GM23338 (cell line): ENCODE measurements around the gene BCL2L13. TPM values are rescaled to one million over a fixed set of nuclear protein-coding genes. Genes with fewer than 3 reads are reported as not detected.

Experiments
- ATAC-seq: fragments of 200-7000 bp; cut with Tn5 transposase; 3 replicates; pipeline ENCODE4 v1.9.1; 2020
- DNase-seq: peaks from one replicate; pipeline ENCODE4 v3.0.0-alpha.2; 2015; ENCODE audit warnings: low spot score
- H2AFZ ChIP-seq: fragments of 200-600 bp; sonication (generic); 2 replicates; pipeline ENCODE4 v1.8.0; 2016; ENCODE audit warnings: antibody characterized with exemption, mild to moderate bottlenecking, moderate library complexity
- H3F3A ChIP-seq: fragments of 200-600 bp; sonication (generic); replicated peaks from 2 replicates; pipeline ENCODE4 v1.8.0; 2017; ENCODE audit warnings: antibody characterized with exemption, mixed run types, low read depth
- H3K27ac ChIP-seq: fragments of 200-600 bp; sonication (generic); 2 replicates; pipeline ENCODE4 v1.6.1; 2016; ENCODE audit warnings: low read depth
- H3K27me3 ChIP-seq: fragments of 200-600 bp; sonication (generic); 2 replicates; pipeline ENCODE4 v1.8.0; 2016; ENCODE audit warnings: mild to moderate bottlenecking, mixed run types, moderate library complexity; ENCODE audit not compliant: insufficient read depth
- H3K36me3 ChIP-seq: fragments of 200-600 bp; sonication (generic); 2 replicates; pipeline ENCODE4 v1.8.0; 2016; ENCODE audit warnings: mild to moderate bottlenecking; ENCODE audit not compliant: insufficient read depth
- H3K4me1 ChIP-seq: fragments of 200-600 bp; sonication (generic); 2 replicates; pipeline ENCODE4 v1.8.0; 2016; ENCODE audit warnings: mild to moderate bottlenecking, moderate library complexity; ENCODE audit not compliant: insufficient read depth
- H3K4me2 ChIP-seq: fragments of 200-600 bp; sonication (generic); 2 replicates; pipeline ENCODE4 v1.7.1; 2017; ENCODE audit warnings: mixed run types
- H3K4me3 ChIP-seq: fragments of 200-600 bp; sonication (generic); 2 replicates; pipeline ENCODE4 v1.6.1; 2016; ENCODE audit warnings: mixed run types
- H3K79me2 ChIP-seq: fragments of 200-600 bp; sonication (generic); replicated peaks from 2 replicates; pipeline ENCODE4 v1.8.0; 2017; ENCODE audit warnings: mild to moderate bottlenecking; ENCODE audit not compliant: insufficient read depth
- H3K9me2 ChIP-seq: fragments of 200-600 bp; sonication (generic); 2 replicates; pipeline ENCODE4 v1.8.0; 2017; ENCODE audit not compliant: insufficient read depth
- H4K20me1 ChIP-seq: fragments of 200-600 bp; sonication (generic); replicated peaks from 2 replicates; pipeline ENCODE4 v1.8.0; 2017; ENCODE audit warnings: mild to moderate bottlenecking; ENCODE audit not compliant: insufficient read depth
- H3K27ac Mint-ChIP-seq: 2 replicates; pipeline ENCODE4 v1.8.0; 2020; ENCODE audit warnings: inconsistent platforms, mild to moderate bottlenecking, moderate library complexity, mixed read lengths
- H3K27me3 Mint-ChIP-seq: 3 replicates; pipeline ENCODE4 v1.8.0; 2022; ENCODE audit warnings: low read depth, mild to moderate bottlenecking, moderate library complexity, mixed read lengths, inconsistent platforms; ENCODE audit not compliant: insufficient read depth, poor library complexity
- H3K36me3 Mint-ChIP-seq: 3 replicates; pipeline ENCODE4 v1.8.0; 2021; ENCODE audit warnings: low read depth, mild to moderate bottlenecking, inconsistent platforms, moderate library complexity, mixed read lengths
- H3K4me1 Mint-ChIP-seq: 3 replicates; pipeline ENCODE4 v1.8.0; 2020; ENCODE audit warnings: mild to moderate bottlenecking, inconsistent platforms, mixed read lengths
- H3K4me3 Mint-ChIP-seq: 3 replicates; pipeline ENCODE4 v1.8.0; 2021; ENCODE audit warnings: moderate library complexity, mild to moderate bottlenecking, inconsistent platforms, mixed read lengths
- H3K9me3 Mint-ChIP-seq: 3 replicates; pipeline ENCODE4 v1.8.0; 2020; ENCODE audit warnings: moderate library complexity, mild to moderate bottlenecking, inconsistent platforms, mixed read lengths
- CREB1 ChIP-seq: fragments of 250-450 bp; sonication (Bioruptor Pico); IDR thresholded peaks from 2 replicates; pipeline ENCODE4 v1.5.0; 2020; ENCODE audit warnings: low read depth, mild to moderate bottlenecking, moderate library complexity
- EZH2phosphoT487 ChIP-seq: fragments of 200-600 bp; sonication (generic); IDR thresholded peaks from one replicate; pipeline ENCODE4 v1.8.1; 2018; ENCODE audit warnings: antibody characterized with exemption; ENCODE audit not compliant: unreplicated experiment
- NANOG ChIP-seq: IDR thresholded peaks from 2 replicates; pipeline ENCODE4 v1.6.1; 2016; ENCODE audit warnings: antibody characterized with exemption, borderline replicate concordance
- POLR2AphosphoS5 ChIP-seq: IDR thresholded peaks from 2 replicates; pipeline ENCODE4 v1.6.1; 2016; ENCODE audit warnings: antibody characterized with exemption, low read depth
- STAT1 ChIP-seq: IDR thresholded peaks from one replicate; pipeline ENCODE4 v1.6.1; 2016; ENCODE audit warnings: antibody characterized with exemption; ENCODE audit not compliant: unreplicated experiment
- polyA plus RNA-seq: library from polyadenylated mRNA; unstranded; fragments of >200 nt; fragmentation: Nextera tagmentation; extraction: Ambion mirVana; gene quantifications from 2 replicates; pipeline ENCODE4 v1.2.1, GENCODE V29; 2016
- total RNA-seq: library from RNA; depleted of rRNA; stranded (reverse); fragments of >200 nt; shearing (Covaris generic); gene quantifications from 2 replicates; pipeline ENCODE4 v1.2.3, GENCODE V29; 2014
- TF ChIP-seq, protein P1 (sequence below): fragments of 250-450 bp; sonication (Bioruptor Pico); IDR thresholded peaks from 2 replicates; pipeline ENCODE4 v1.5.0; 2020; ENCODE audit warnings: mild to moderate bottlenecking, moderate library complexity
- TF ChIP-seq, protein P2 (sequence below): IDR thresholded peaks from one replicate; pipeline ENCODE4 v1.6.1; 2018; ENCODE audit warnings: antibody characterized with exemption; ENCODE audit not compliant: unreplicated experiment

The BCL2L13 gene
- total and polyA plus RNA-seq, 2 experiments from 2014 or later, result 22.4 to 32.3 TPM

GRCh38 chr22:17724678-17725499 is 86.3 kb downstream of the BCL2L13 start (continued):
- TF ChIP-seq, protein P1, sequence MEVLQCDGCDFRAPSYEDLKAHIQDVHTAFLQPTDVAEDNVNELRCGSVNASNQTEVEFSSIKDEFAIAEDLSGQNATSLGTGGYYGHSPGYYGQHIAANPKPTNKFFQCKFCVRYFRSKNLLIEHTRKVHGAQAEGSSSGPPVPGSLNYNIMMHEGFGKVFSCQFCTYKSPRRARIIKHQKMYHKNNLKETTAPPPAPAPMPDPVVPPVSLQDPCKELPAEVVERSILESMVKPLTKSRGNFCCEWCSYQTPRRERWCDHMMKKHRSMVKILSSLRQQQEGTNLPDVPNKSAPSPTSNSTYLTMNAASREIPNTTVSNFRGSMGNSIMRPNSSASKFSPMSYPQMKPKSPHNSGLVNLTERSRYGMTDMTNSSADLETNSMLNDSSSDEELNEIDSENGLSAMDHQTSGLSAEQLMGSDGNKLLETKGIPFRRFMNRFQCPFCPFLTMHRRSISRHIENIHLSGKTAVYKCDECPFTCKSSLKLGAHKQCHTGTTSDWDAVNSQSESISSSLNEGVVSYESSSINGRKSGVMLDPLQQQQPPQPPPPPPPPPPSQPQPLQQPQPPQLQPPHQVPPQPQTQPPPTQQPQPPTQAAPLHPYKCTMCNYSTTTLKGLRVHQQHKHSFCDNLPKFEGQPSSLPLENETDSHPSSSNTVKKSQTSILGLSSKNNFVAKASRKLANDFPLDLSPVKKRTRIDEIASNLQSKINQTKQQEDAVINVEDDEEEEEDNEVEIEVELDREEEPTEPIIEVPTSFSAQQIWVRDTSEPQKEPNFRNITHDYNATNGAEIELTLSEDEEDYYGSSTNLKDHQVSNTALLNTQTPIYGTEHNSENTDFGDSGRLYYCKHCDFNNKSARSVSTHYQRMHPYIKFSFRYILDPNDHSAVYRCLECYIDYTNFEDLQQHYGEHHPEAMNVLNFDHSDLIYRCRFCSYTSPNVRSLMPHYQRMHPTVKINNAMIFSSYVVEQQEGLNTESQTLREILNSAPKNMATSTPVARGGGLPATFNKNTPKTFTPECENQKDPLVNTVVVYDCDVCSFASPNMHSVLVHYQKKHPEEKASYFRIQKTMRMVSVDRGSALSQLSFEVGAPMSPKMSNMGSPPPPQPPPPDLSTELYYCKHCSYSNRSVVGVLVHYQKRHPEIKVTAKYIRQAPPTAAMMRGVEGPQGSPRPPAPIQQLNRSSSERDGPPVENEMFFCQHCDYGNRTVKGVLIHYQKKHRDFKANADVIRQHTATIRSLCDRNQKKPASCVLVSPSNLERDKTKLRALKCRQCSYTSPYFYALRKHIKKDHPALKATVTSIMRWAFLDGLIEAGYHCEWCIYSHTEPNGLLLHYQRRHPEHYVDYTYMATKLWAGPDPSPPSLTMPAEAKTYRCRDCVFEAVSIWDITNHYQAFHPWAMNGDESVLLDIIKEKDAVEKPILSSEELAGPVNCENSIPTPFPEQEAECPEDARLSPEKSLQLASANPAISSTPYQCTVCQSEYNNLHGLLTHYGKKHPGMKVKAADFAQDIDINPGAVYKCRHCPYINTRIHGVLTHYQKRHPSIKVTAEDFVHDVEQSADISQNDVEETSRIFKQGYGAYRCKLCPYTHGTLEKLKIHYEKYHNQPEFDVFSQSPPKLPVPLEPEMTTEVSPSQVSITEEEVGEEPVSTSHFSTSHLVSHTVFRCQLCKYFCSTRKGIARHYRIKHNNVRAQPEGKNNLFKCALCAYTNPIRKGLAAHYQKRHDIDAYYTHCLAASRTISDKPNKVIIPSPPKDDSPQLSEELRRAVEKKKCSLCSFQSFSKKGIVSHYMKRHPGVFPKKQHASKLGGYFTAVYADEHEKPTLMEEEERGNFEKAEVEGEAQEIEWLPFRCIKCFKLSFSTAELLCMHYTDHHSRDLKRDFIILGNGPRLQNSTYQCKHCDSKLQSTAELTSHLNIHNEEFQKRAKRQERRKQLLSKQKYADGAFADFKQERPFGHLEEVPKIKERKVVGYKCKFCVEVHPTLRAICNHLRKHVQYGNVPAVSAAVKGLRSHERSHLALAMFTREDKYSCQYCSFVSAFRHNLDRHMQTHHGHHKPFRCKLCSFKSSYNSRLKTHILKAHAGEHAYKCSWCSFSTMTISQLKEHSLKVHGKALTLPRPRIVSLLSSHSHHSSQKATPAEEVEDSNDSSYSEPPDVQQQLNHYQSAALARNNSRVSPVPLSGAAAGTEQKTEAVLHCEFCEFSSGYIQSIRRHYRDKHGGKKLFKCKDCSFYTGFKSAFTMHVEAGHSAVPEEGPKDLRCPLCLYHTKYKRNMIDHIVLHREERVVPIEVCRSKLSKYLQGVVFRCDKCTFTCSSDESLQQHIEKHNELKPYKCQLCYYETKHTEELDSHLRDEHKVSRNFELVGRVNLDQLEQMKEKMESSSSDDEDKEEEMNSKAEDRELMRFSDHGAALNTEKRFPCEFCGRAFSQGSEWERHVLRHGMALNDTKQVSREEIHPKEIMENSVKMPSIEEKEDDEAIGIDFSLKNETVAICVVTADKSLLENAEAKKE (CRISPR knock-in tag), result no peak

DNA sequence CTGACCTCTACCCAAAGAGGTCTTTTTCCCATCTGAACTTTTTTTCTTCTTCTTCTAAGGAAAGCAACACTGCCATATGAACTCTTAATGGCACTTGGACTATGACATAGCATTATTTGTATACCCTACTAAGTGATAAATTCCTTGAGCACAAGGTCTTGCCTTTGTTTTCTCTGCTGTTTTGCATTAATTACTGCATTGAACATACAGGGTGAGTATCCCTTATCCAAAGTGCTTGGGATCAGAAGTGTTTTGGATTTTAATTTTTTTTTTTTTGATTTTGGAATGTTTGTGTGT is 86.9 kb downstream of the BCL2L13 start:
- H3K36me3 Mint-ChIP-seq, result peaks cover 8% of the 10 kb centered on the region; the same call in 2 of the 3 replicates
- Histone ChIP-seq H4K20me1 (peaks cover 4% of the 10 kb centered on the region; the same call in 1 of the 2 replicates), H3K9me2 (no peaks in the 10 kb centered on the region), H3K4me2 (no peak overlapping the region), H3F3A (no peaks in the 10 kb centered on the region), H3K27ac (0 out of 2 replicates have a peak overlapping the region, but pooled peaks have one; percentile 33), H3K4me1 (no peaks in the 10 kb centered on the region), H2AFZ (no peak overlapping the region), H3K79me2 (no peaks in the 10 kb centered on the region), H3K4me3 (no peak overlapping the region), H3K36me3 (no peaks in the 10 kb centered on the region), H3K27me3 (no peaks in the 10 kb centered on the region)
- H3K27ac Mint-ChIP-seq, result no peak overlapping the region
- no peaks in the 10 kb centered on the region for H3K9me3 Mint-ChIP-seq
- peaks cover 2% of the 10 kb centered on the region for H3K27me3 Mint-ChIP-seq
- no peak for ATAC-seq
- no peaks in the 10 kb centered on the region for H3K4me1 Mint-ChIP-seq
- H3K4me3 Mint-ChIP-seq, result no peak overlapping the region
- no peak for DNase-seq
- TF ChIP-seq POLR2AphosphoS5, result no peak
- no peak for TF ChIP-seq NANOG
- no peak for TF ChIP-seq CREB1
- TF ChIP-seq EZH2phosphoT487, result no peak
- no peak for TF ChIP-seq STAT1
- TF ChIP-seq, protein P2, sequence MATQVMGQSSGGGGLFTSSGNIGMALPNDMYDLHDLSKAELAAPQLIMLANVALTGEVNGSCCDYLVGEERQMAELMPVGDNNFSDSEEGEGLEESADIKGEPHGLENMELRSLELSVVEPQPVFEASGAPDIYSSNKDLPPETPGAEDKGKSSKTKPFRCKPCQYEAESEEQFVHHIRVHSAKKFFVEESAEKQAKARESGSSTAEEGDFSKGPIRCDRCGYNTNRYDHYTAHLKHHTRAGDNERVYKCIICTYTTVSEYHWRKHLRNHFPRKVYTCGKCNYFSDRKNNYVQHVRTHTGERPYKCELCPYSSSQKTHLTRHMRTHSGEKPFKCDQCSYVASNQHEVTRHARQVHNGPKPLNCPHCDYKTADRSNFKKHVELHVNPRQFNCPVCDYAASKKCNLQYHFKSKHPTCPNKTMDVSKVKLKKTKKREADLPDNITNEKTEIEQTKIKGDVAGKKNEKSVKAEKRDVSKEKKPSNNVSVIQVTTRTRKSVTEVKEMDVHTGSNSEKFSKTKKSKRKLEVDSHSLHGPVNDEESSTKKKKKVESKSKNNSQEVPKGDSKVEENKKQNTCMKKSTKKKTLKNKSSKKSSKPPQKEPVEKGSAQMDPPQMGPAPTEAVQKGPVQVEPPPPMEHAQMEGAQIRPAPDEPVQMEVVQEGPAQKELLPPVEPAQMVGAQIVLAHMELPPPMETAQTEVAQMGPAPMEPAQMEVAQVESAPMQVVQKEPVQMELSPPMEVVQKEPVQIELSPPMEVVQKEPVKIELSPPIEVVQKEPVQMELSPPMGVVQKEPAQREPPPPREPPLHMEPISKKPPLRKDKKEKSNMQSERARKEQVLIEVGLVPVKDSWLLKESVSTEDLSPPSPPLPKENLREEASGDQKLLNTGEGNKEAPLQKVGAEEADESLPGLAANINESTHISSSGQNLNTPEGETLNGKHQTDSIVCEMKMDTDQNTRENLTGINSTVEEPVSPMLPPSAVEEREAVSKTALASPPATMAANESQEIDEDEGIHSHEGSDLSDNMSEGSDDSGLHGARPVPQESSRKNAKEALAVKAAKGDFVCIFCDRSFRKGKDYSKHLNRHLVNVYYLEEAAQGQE, result no peak
